Bronchial epithelial cell (primary cell): ENCODE data around the gene LIMK2. TPM values are rescaled to one million over a fixed set of nuclear protein-coding genes. Genes with fewer than 3 reads are reported as not detected.

Experiments
- DNase-seq: peaks from one replicate; pipeline ENCODE4 v3.0.0-alpha.2; 2010; ENCODE audit warnings: low read depth
- FAIRE-seq: peaks from 2 replicates; lab custom pipeline; 2011; peaks lifted over from hg19 to GRCh38; lab: Jason Lieb, UNC
- H3K27me3 ChIP-seq: 2 replicates; pipeline ENCODE4 v1.5.1; 2011; ENCODE audit warnings: low read length; ENCODE audit not compliant: control insufficient read depth, insufficient read depth
- H3K36me3 ChIP-seq: 2 replicates; pipeline ENCODE4 v1.5.1; 2011; ENCODE audit warnings: low read length; ENCODE audit not compliant: control insufficient read depth, insufficient read depth
- H3K4me3 ChIP-seq: 2 replicates; pipeline ENCODE4 v1.5.1; 2011; ENCODE audit warnings: mild to moderate bottlenecking, low read depth, low read length, control low read depth
- total RNA-seq: library from RNA; depleted of rRNA; stranded (reverse); fragments of >200 nt; gene quantifications from 2 replicates; pipeline ENCODE4 v1.2.1, GENCODE V29; 2014
- TF ChIP-seq, protein P1 (sequence below): IDR thresholded peaks from 2 replicates; pipeline ENCODE4 v1.5.1; 2011; ENCODE audit warnings: mild to moderate bottlenecking, moderate library complexity, low read length, control low read depth, inconsistent platforms; ENCODE audit not compliant: insufficient read depth, severe bottlenecking

Gene LIMK2
- total RNA-seq, 1 donor from 2014 or later, result 121 TPM

DNA sequence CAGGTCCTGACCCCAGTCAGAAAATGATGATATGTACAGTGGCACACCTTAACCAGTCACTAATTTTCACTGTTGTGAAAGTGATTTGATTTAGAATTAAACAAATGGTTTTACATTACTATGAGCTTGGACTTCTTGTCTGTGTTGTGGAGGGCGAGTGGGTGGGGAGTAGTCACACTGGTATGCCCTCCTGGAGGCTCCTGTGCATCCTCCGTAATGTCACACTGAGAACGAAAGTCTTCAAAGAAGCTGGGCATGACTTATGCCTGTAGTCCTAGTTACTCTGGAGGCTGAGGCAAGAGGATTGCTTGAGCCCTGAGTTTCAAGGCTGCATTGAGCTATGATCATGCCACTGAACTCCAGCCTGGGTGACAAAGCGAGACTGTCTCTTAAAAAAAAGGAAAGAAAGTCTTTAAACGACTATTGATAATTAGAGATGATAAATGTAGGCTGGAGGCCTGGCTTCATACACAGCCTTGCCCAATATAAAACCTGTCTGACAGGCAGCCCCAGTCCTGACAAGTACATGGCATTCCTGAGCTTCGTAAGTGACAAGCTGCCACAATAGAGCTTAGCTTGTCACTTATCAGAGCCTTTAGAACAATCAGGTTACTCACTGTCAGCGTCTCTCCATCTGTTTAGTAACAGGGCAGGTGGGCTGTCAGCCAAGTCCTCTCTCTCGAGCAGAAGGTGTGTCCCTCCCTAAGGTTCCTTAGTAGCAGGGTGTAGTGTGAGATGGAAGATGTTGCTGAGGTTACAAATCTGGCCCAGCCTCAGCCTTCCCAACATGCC is 5.0 kb upstream of the LIMK2 start:
- DNase-seq, result peak; percentile 88
- Histone ChIP-seq H3K36me3 (peaks cover 4% of the 10 kb centered on the region), H3K4me3 (no peak overlapping the region), H3K27me3 (no peaks in the 10 kb centered on the region)
- TF ChIP-seq, protein P1, sequence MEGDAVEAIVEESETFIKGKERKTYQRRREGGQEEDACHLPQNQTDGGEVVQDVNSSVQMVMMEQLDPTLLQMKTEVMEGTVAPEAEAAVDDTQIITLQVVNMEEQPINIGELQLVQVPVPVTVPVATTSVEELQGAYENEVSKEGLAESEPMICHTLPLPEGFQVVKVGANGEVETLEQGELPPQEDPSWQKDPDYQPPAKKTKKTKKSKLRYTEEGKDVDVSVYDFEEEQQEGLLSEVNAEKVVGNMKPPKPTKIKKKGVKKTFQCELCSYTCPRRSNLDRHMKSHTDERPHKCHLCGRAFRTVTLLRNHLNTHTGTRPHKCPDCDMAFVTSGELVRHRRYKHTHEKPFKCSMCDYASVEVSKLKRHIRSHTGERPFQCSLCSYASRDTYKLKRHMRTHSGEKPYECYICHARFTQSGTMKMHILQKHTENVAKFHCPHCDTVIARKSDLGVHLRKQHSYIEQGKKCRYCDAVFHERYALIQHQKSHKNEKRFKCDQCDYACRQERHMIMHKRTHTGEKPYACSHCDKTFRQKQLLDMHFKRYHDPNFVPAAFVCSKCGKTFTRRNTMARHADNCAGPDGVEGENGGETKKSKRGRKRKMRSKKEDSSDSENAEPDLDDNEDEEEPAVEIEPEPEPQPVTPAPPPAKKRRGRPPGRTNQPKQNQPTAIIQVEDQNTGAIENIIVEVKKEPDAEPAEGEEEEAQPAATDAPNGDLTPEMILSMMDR, result no peak
- FAIRE-seq, result peak; percentile 50

DNA sequence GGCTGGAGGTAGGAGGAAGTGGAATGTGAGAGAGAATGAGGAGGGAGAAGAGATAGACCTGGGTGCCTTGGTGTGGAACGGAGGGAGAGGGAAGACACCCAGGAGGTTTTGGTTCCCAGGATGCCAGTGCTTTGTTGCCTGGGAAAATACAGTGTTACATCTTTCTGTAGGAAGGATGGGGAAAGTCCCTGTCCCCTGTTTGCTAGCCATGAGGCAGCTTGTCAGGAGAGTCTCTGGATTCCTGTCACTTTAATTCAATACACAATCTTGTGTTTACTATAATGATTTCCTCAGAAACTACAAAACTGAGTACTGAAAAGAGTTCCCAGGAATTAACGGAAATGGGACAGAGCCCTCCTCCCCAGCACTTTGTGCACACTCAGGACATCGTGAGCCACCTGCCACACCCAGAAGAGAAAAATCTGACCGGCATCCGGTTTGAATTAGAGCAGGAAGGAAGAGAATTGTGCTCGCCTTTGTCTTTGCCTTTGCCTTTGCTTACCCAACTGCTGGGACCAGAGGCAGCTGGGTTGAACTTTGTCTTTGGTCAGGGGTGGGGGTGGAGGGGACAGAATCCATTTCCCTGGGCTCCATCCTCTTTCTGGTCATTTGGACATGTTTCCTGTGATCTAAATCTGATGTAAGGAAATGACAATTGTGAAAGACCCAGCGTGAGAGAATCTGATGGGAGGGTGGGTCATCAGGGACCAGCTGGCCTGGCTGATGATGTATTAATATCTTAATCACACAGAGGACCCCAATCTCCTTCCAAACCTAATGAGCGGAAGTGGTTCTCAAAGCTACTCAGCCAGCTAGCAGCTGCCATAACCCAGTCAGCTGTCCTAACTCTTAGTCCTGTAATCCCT is 1.3 kb upstream of the LIMK2 start:
- no peak for FAIRE-seq
- TF ChIP-seq, protein P1, result no peak
- no peak overlapping the region for H3K4me3 ChIP-seq

DNA sequence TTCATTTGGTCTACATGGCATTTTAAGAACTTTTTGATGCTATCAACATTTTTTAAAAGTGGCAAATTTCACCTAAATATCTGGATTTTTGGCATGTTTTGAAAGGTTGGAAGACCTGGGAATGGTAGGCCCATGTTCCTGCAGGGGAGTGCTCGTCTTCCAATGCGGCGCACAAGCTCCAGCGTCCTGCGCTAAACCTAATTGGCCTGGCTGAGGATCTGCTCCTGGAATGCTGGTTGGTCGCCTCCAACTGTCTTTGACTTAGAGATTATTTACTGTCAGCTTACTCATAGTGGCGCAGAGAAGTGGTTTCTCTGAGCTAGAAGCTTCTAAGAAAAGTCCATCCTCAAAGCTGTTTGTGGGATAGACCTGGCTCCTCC is 626 bp upstream of the LIMK2 start:
- FAIRE-seq, result no peak
- no peak for DNase-seq
- no peaks in the 10 kb centered on the region for H3K36me3 ChIP-seq
- TF ChIP-seq, protein P1, result no peak
- no peaks in the 10 kb centered on the region for H3K27me3 ChIP-seq
- no peak overlapping the region for H3K4me3 ChIP-seq

More for the DNA sequence above, 1.3 kb upstream of the LIMK2 start:
- no peak for DNase-seq
- H3K36me3 ChIP-seq, result no peaks in the 10 kb centered on the region
- H3K27me3 ChIP-seq, result no peaks in the 10 kb centered on the region

DNA sequence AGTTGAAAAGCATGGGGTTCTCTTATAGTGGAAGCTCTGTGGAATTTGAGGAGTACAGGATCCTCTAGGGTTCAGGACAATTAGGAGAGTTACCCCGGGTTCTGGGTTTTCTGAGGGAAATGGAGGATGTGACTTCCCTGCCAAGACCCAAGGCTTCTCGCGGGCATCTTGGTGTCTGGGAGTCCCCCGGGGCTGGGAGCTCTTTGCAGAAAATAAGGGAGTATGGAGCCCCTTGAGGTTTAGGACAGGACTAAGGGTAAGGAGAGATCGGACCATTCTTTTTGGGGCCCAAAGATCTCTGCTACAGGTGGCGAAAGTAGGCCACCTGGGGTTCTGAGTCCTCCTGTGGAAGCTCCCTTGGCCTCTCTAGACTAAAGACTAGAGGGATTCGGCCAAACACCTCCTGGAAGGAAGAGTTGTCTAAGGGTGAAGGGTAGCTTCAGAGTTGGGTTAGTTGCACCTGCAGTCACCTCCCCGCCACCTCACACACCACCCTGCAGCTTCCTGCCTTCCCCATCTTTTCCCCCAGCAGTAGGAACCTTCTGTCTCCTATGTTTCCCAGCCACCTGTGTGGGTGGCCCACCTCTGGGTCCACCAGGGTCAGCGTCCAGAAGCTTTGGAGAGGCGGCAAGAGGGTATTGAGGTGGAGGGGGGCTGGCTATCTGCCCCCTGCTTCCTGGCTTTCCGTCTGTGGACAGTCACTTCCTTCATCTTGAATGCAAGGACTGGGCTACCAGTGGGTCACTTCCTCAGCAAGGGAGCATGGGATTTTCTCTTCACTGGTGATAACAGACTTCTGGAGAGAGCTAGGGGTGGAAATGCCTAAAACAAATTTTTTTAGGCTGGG is 908 bp downstream of the LIMK2 start:
- TF ChIP-seq, protein P1, result no peak
- DNase-seq (no peak), FAIRE-seq (no peak)

DNA sequence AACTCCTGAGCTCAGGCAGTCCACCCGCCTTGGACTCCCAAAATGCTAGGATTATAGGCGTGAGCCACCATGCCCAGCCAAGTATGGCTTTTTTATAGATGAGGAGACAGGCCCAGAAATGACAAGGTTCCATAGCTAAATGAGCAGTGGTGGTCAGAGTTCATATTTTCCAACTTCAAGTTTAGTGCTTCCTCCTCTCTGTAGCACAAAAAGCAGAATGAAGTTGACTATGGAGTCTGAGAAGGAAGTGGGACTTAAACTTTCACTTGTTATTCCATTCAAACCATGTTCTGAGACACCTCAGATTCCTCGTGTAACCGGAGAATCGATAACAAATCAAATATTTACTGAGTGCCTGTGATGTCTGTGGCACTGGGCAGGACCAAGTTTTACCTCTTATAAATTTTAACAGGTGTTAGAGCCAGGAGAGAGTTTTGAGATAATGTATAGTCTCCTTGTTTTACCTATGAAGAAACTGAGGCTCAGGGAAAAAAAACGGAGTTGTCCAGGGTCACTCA is 3.0 kb downstream of the LIMK2 start:
- no peak for FAIRE-seq
- Histone ChIP-seq H3K36me3 (no peaks in the 10 kb centered on the region), H3K27me3 (no peaks in the 10 kb centered on the region), H3K4me3 (no peak overlapping the region)
- DNase-seq, result no peak
- TF ChIP-seq, protein P1, result no peak

More for the DNA sequence above, 908 bp downstream of the LIMK2 start:
- Histone ChIP-seq H3K36me3 (no peaks in the 10 kb centered on the region), H3K27me3 (no peaks in the 10 kb centered on the region), H3K4me3 (peak overlapping the region; percentile 68)
